Right cardiac atrium (tissue), 5 donors: ENCODE measurements around the gene ANK3. TPM values are rescaled to one million over a fixed set of nuclear protein-coding genes. Genes with fewer than 3 reads are reported as not detected.

Experiments used
- ATAC-seq, 2 donors: fragments of 200-7000 bp; cut with Tn5 transposase; one replicate each; pipeline versions ENCODE4 v1.8.0 to v1.9.1; 2020; ENCODE audit warnings: moderate library complexity in 2 of 2, mild to moderate bottlenecking in 1 of 2
- DNase-seq, 3 donors: peaks; one replicate each; pipeline ENCODE4 v3.0.0-alpha.2; 2020
- H3K27ac ChIP-seq: one replicate; pipeline ENCODE4 v1.5.1; 2013; ENCODE audit warnings: mild to moderate bottlenecking, low read length, control low read depth, moderate library complexity
- H3K27me3 ChIP-seq: one replicate; pipeline ENCODE4 v1.6.1; 2013; ENCODE audit not compliant: control insufficient read depth, insufficient read depth
- H3K4me1 ChIP-seq: one replicate; pipeline ENCODE4 v1.6.1; 2013; ENCODE audit warnings: low read length; ENCODE audit not compliant: control insufficient read depth, insufficient read depth
- H3K4me3 ChIP-seq: one replicate; pipeline ENCODE4 v1.5.1; 2013; ENCODE audit warnings: low read length, control low read depth
- H3K9me3 ChIP-seq: one replicate; pipeline ENCODE4 v1.6.1; 2013; ENCODE audit warnings: low read length; ENCODE audit not compliant: control insufficient read depth
- WGBS: extraction: QIAGEN DNeasy Blood & Tissue Kit; methylation state at CpG from one replicate; pipeline ENCODE4 v1.1.7; 2013; 5-methylcytosine and 5-hydroxymethylcytosine counted together
- intact Hi-C, 4 donors: fragments of 100-400 bp; cut with DNase I; formaldehyde crosslinking; loops; one replicate each; pipeline versions ENCODE4 v1.11.0 to v1.14.0; 2022 to 2023
- polyA plus RNA-seq: library from polyadenylated mRNA; stranded (reverse); fragments of 200-250 nt; gene quantifications from one replicate; pipeline ENCODE4 v1.2.3, GENCODE V29; 2013
- total RNA-seq, 4 donors: library from RNA; stranded (reverse); fragmentation: NEBNext Ultra II Directional; extraction: Animal tissue kit (Norgen Biotek cat#: 25700); gene quantifications; one replicate each; pipeline ENCODE4 v1.2.1, GENCODE V29; 2021
- donor health status: healthy with polysubstance abuse.
- donor health status: DM: no; HTN: yes; CAD: no.
- donor health status: DM: no; HTN: no; CAD: no.
- donor health status: DM: no; HTN: yes; CAD: no; lungs with severe emphysema.
- donor health status: DM: yes; HTN: yes; CAD: no.

The ANK3 gene
- total and polyA plus RNA-seq, 5 donors: 59.8 to 196 (median 171) TPM

- Histone ChIP-seq H3K4me1 (no peaks in the 10 kb centered on the region), H3K4me3 (no peak overlapping the region), H3K9me3 (no peaks in the 10 kb centered on the region), H3K27ac (no peak overlapping the region), H3K27me3 (no peaks in the 10 kb centered on the region)
- 65% methylated on average over 1 of the region's 1 CpG for WGBS
- DNase-seq (no peak), ATAC-seq (no peak)
- intact Hi-C loops: no loop called here
Measured at GRCh38 chr10:60343254-60343653, 46.4 kb downstream of the ANK3 start.

- WGBS: 68% methylated on average over 4 of the region's 4 CpGs
- DNase-seq: no peak
- Histone ChIP-seq H3K9me3 (no peaks in the 10 kb centered on the region), H3K27me3 (no peaks in the 10 kb centered on the region), H3K27ac (no peak overlapping the region), H3K4me3 (no peak overlapping the region), H3K4me1 (no peaks in the 10 kb centered on the region)
- intact Hi-C loops: no loop called here
- ATAC-seq: no peak
Measured at GRCh38 chr10:60341969-60342368, 47.7 kb downstream of the ANK3 start.

- no peak for DNase-seq
- Histone ChIP-seq H3K4me3 (no peak overlapping the region), H3K9me3 (no peaks in the 10 kb centered on the region), H3K27ac (no peak overlapping the region), H3K4me1 (no peaks in the 10 kb centered on the region), H3K27me3 (no peaks in the 10 kb centered on the region)
- WGBS: 81% methylated on average over 1 of the region's 1 CpG
- intact Hi-C loops: no loop called here
- no peak for ATAC-seq
Measured at GRCh38 chr10:60340973-60341372, 48.7 kb downstream of the ANK3 start.

GRCh38 chr10:60339757-60340156 is 49.9 kb downstream of the ANK3 start:
- H3K27ac ChIP-seq: no peak overlapping the region
- no peaks in the 10 kb centered on the region for H3K9me3 ChIP-seq
- 78% methylated on average over 4 of the region's 4 CpGs for WGBS
- H3K4me3 ChIP-seq: no peak overlapping the region
- intact Hi-C loops: no loop called here
- no peak for DNase-seq
- no peaks in the 10 kb centered on the region for H3K4me1 ChIP-seq
- no peaks in the 10 kb centered on the region for H3K27me3 ChIP-seq
- ATAC-seq: no peak

GRCh38 chr10:60338786-60339185 is 50.9 kb downstream of the ANK3 start:
- Histone ChIP-seq H3K27ac (no peak overlapping the region), H3K4me1 (no peaks in the 10 kb centered on the region), H3K9me3 (no peaks in the 10 kb centered on the region), H3K4me3 (no peak overlapping the region), H3K27me3 (no peaks in the 10 kb centered on the region)
- DNase-seq: no peak
- intact Hi-C loops: no loop called here
- ATAC-seq: no peak
- WGBS: 64% methylated on average over 2 of the region's 2 CpGs

GRCh38 chr10:60338002-60338564 is 51.6 kb downstream of the ANK3 start:
- no peaks in the 10 kb centered on the region for H3K9me3 ChIP-seq
- intact Hi-C loops: no loop called here
- 62% methylated on average over 2 of the region's 2 CpGs for WGBS
- no peaks in the 10 kb centered on the region for H3K4me1 ChIP-seq
- no peak overlapping the region for H3K4me3 ChIP-seq
- no peak overlapping the region for H3K27ac ChIP-seq
- H3K27me3 ChIP-seq: no peaks in the 10 kb centered on the region
- ATAC-seq (no peak), DNase-seq (no peak)

- no peak for DNase-seq
- no peaks in the 10 kb centered on the region for H3K4me1 ChIP-seq
- no peaks in the 10 kb centered on the region for H3K9me3 ChIP-seq
- H3K27me3 ChIP-seq: no peaks in the 10 kb centered on the region
- H3K4me3 ChIP-seq: no peak overlapping the region
- 40% methylated on average over 3 of the region's 3 CpGs for WGBS
- intact Hi-C loops: no loop called here
- no peak overlapping the region for H3K27ac ChIP-seq
- peak in 1 of 2 donors; percentile 56 for ATAC-seq
Measured at GRCh38 chr10:60336901-60337630, 52.6 kb downstream of the ANK3 start.

GRCh38 chr10:60335708-60336107 is 54.0 kb downstream of the ANK3 start:
- no peaks in the 10 kb centered on the region for H3K27me3 ChIP-seq
- WGBS: 83% methylated on average over 5 of the region's 5 CpGs
- no peak for DNase-seq
- H3K4me1 ChIP-seq: no peaks in the 10 kb centered on the region
- intact Hi-C loops: no loop called here
- H3K9me3 ChIP-seq: no peaks in the 10 kb centered on the region
- H3K27ac ChIP-seq: no peak overlapping the region
- ATAC-seq: no peak
- no peak overlapping the region for H3K4me3 ChIP-seq

GRCh38 chr10:60334991-60335390 is 54.7 kb downstream of the ANK3 start:
- Histone ChIP-seq H3K4me1 (no peaks in the 10 kb centered on the region), H3K27ac (no peak overlapping the region), H3K27me3 (no peaks in the 10 kb centered on the region), H3K9me3 (no peaks in the 10 kb centered on the region), H3K4me3 (no peak overlapping the region)
- intact Hi-C loops: no loop called here
- WGBS: 58% methylated on average over 4 of the region's 4 CpGs
- ATAC-seq (no peak), DNase-seq (no peak)

GRCh38 chr10:60332371-60332770 is 57.3 kb downstream of the ANK3 start:
- no peak overlapping the region for H3K4me3 ChIP-seq
- intact Hi-C loops: no loop called here
- H3K9me3 ChIP-seq: no peaks in the 10 kb centered on the region
- H3K4me1 ChIP-seq: no peaks in the 10 kb centered on the region
- H3K27ac ChIP-seq: no peak overlapping the region
- DNase-seq (no peak), ATAC-seq (no peak)
- WGBS: 70% methylated on average over 2 of the region's 2 CpGs
- no peaks in the 10 kb centered on the region for H3K27me3 ChIP-seq

GRCh38 chr10:60331886-60332285 is 57.8 kb downstream of the ANK3 start:
- 95% methylated on average over 3 of the region's 3 CpGs for WGBS
- ATAC-seq: no peak
- DNase-seq: no peak
- H3K27me3 ChIP-seq: no peaks in the 10 kb centered on the region
- intact Hi-C loops: no loop called here
- H3K4me1 ChIP-seq: no peaks in the 10 kb centered on the region
- no peaks in the 10 kb centered on the region for H3K9me3 ChIP-seq
- no peak overlapping the region for H3K27ac ChIP-seq
- no peak overlapping the region for H3K4me3 ChIP-seq

- Histone ChIP-seq H3K9me3 (no peaks in the 10 kb centered on the region), H3K4me1 (no peaks in the 10 kb centered on the region), H3K4me3 (no peak overlapping the region), H3K27ac (no peak overlapping the region), H3K27me3 (no peaks in the 10 kb centered on the region)
- intact Hi-C loops: no loop called here
- DNase-seq: no peak
- WGBS: 70% methylated on average over 2 of the region's 2 CpGs
- no peak for ATAC-seq
Measured at GRCh38 chr10:60323162-60323561, 66.5 kb downstream of the ANK3 start.
